ENCODE data around the gene NXT1. TPM values are rescaled to one million over a fixed set of nuclear protein-coding genes. Genes with fewer than 3 reads are reported as not detected.
A peak's percentile ranks its signal among the peaks of the same experiment; 100 is the strongest.
"Not testable (repeated sequence)": the region's sequence is repeated elsewhere in the genome, so short reads cannot be mapped to it uniquely, and the experiment has no call there.

NXT1 gene
- total RNA-seq, 1 donor from 2014 or later, result 21.2 TPM

DNA sequence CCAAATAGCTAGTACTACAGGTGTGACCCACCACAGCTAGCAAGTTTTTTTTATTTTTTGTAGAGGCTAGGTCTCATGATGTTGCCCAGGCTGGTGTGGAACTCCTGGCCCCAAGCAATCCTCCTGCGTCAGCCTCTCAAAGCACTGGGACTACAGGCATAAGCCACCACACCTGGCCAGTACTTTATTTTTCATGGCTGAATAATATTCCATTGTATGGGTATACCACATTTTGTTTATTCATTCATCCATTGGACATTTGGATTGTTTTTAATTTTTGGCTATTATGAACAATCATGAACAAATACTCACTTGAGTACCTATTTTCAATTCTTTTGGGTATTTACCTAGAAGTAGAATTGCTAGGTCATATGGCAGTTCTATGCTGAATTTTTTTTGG lies 7.0 kb upstream of the NXT1 start:
- H3K4me1 Mint-ChIP-seq (ENCODE audit: low read depth), result peaks cover 10% of the 10 kb centered on the region
- no peak for TF ChIP-seq CTCF (IDR thresholded peaks at IDR 0.05; ENCODE audit: unreplicated experiment)
- H3K9me3 Mint-ChIP-seq (ENCODE audit: low read depth), result no peaks in the 10 kb centered on the region
- H3K4me3 Mint-ChIP-seq (ENCODE audit: low read depth), result no peak overlapping the region
- H3K27me3 Mint-ChIP-seq, result peaks cover 27% of the 10 kb centered on the region
- DNase-seq (ENCODE audit: low spot score, unreplicated experiment), result no peak
- no peaks in the 10 kb centered on the region for H3K36me3 Mint-ChIP-seq (ENCODE audit: insufficient read depth)
- no peak overlapping the region for H3K27ac Mint-ChIP-seq

DNA sequence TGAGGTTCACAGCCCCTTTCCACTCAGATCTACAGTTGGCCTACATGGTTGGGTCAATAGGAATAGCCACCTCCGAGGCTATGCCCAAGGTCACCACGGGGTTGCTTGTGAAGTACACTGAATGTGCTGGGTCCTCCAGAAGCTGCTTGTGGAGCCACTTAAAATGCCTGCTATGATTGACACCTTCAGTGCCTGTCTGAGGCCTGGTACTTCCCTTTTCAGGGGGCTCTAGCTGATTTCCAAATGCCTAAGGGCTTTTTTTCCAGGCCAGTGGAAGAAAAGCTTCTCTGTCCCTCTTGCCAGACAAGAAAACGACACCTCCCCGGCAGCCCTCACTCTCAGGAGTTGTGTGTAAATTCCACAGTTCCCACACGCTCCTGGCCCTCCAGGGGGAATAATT lies 6.3 kb upstream of the NXT1 start:
- DNase-seq (ENCODE audit: low spot score, unreplicated experiment), result no peak
- H3K36me3 Mint-ChIP-seq (ENCODE audit: insufficient read depth), result no peaks in the 10 kb centered on the region
- no peak overlapping the region for H3K27ac Mint-ChIP-seq
- peaks cover 16% of the 10 kb centered on the region for H3K4me1 Mint-ChIP-seq (ENCODE audit: low read depth)
- H3K4me3 Mint-ChIP-seq (ENCODE audit: low read depth), result no peak overlapping the region
- TF ChIP-seq CTCF (IDR thresholded peaks at IDR 0.05; ENCODE audit: unreplicated experiment), result no peak
- peaks cover 22% of the 10 kb centered on the region for H3K27me3 Mint-ChIP-seq
- H3K9me3 Mint-ChIP-seq (ENCODE audit: low read depth), result no peaks in the 10 kb centered on the region

DNA sequence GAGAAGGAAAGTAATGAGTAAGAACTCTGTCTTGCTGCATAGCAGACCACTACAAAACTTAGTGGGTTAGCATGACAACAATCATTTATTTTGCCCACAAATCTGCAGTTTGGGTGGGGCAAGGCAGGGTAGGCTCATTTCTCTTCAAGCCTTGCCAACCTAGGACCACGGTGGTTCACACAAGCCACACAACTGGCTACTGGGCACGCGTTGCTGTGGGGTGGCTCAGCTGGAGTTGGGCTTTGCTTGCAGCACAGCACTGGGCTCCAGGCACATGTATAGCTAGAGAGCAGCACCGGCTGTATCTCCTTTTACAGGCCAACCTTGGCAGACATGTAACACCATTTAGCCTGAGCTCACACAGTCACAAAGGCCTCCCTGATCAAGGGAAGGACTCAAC lies 4.6 kb upstream of the NXT1 start:
- Mint-ChIP-seq H3K9me3 (ENCODE audit: low read depth) (no peaks in the 10 kb centered on the region), H3K4me1 (ENCODE audit: low read depth) (peaks cover 19% of the 10 kb centered on the region), H3K4me3 (ENCODE audit: low read depth) (no peak overlapping the region), H3K27ac (no peak overlapping the region), H3K27me3 (peaks cover 18% of the 10 kb centered on the region), H3K36me3 (ENCODE audit: insufficient read depth) (no peaks in the 10 kb centered on the region)
- TF ChIP-seq CTCF (IDR thresholded peaks at IDR 0.05; ENCODE audit: unreplicated experiment), result no peak
- DNase-seq (ENCODE audit: low spot score, unreplicated experiment), result no peak

DNA sequence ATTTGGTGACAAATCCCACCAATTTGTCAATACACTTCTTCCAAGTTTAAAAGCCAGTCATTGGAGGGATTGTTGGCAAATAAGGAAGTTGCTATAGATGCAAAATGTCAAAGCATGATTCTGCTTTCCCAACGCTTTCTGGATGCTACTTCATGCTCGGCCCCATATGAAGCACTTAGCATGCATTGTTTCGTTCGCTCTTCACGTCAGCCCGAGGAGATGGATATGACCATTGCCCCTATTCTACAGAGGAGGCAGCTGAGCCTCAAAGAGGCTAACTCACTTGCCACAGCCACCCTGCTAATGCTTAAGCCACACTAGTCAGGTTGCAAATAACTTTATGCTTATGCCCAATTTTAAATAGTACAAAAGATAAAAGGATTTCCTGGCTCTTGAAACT lies 2.8 kb upstream of the NXT1 start:
- peaks cover 2% of the 10 kb centered on the region for H3K27me3 Mint-ChIP-seq
- no peak overlapping the region for H3K4me3 Mint-ChIP-seq (ENCODE audit: low read depth)
- H3K9me3 Mint-ChIP-seq (ENCODE audit: low read depth), result no peaks in the 10 kb centered on the region
- no peak for DNase-seq (ENCODE audit: low spot score, unreplicated experiment)
- H3K4me1 Mint-ChIP-seq (ENCODE audit: low read depth), result peaks cover 25% of the 10 kb centered on the region
- no peak for TF ChIP-seq CTCF (IDR thresholded peaks at IDR 0.05; ENCODE audit: unreplicated experiment)
- no peaks in the 10 kb centered on the region for H3K36me3 Mint-ChIP-seq (ENCODE audit: insufficient read depth)
- peak overlapping the region; percentile 57 for H3K27ac Mint-ChIP-seq

- H3K36me3 Mint-ChIP-seq (ENCODE audit: insufficient read depth); DNase-seq (ENCODE audit: low spot score, unreplicated experiment); H3K9me3 Mint-ChIP-seq (ENCODE audit: low read depth); H3K27me3 Mint-ChIP-seq: not testable (repeated sequence)
- Mint-ChIP-seq H3K27ac (peak overlapping the region; percentile 42), H3K4me3 (ENCODE audit: low read depth) (peak overlapping the region; percentile 57), H3K4me1 (ENCODE audit: low read depth) (peaks cover 25% of the 10 kb centered on the region)
These were observed 2.1 kb upstream of the NXT1 start for GRCh38 chr20:23348510-23348909.

- peaks cover 25% of the 10 kb centered on the region for H3K4me1 Mint-ChIP-seq (ENCODE audit: low read depth)
- peak overlapping the region; percentile 88 for H3K4me3 Mint-ChIP-seq (ENCODE audit: low read depth)
- no peaks in the 10 kb centered on the region for H3K9me3 Mint-ChIP-seq (ENCODE audit: low read depth)
- peak; percentile 47 for TF ChIP-seq CTCF (IDR thresholded peaks at IDR 0.05; ENCODE audit: unreplicated experiment)
- peak overlapping the region; percentile 100 for H3K27ac Mint-ChIP-seq
- no peaks in the 10 kb centered on the region for H3K36me3 Mint-ChIP-seq (ENCODE audit: insufficient read depth)
- no peak for DNase-seq (ENCODE audit: low spot score, unreplicated experiment)
- H3K27me3 Mint-ChIP-seq, result peaks cover 2% of the 10 kb centered on the region
These were observed 1.0 kb upstream of the NXT1 start for GRCh38 chr20:23349338-23350195.

Measured in progenitor cell of endocrine pancreas (in vitro differentiated cells).